ENCODE data around the gene EEF2K.
A peak's percentile ranks its signal among the peaks of the same experiment; 100 is the strongest.

The EEF2K gene

DNA sequence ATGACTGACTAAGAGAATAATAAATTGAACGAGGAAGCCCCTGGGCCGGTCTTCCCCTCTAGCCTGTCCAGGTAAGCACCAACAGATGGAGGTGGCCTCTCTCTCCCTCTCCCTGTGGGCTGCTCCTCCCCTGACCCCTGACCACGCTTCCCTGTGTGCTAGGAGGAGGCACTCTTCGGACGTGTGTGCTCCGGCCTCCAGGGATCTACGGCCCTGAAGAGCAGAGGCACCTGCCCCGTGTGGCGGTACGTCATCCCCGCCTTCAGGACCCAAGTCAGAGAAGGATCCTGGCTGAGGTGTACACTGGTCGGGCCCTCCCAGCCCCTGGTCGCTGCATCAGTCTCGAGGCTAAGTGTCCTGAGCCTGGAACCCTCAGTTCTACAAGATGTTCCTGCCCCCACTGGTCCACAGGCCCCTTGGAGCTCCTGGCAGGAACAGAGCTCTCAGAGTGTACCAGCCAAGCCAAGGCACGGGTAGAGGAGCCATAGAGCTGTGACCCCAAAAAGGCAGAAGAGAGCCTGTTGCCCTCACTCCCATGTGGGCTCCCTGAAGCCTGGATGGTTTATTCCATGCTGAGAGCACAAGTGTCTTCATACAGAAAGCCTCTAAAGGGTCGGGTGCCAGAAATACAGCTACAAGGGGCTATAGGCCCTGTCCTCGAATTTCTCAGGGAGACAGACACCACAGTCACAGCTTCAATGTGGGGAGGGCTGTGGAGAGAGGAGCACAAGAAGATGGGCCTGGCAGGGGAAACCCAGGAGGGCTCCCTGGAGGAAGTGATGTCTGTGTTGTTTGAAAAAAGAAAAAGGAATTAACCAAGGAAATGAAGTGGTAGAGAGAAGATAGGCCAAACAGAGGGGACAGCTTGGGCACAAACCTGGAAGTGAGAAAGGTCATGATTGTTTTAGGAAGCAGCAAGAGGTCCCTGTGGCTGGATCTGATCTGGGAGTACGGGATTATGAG lies 27.8 kb upstream of the EEF2K start:
- Histone ChIP-seq H3K9me3 (ENCODE audit: control insufficient read depth, low read length) (no peaks in the 10 kb centered on the region), H3K9ac (ENCODE audit: low read length) (no peak overlapping the region), H3K4me3 (ENCODE audit: low read length) (no peak overlapping the region), H3K27me3 (replicated peaks; ENCODE audit: control insufficient read depth, insufficient read depth, low read length) (peaks cover 31% of the 10 kb centered on the region), H3K4me1 (ENCODE audit: control insufficient read depth, insufficient read depth, low read length) (no peaks in the 10 kb centered on the region), H3K36me3 (ENCODE audit: control insufficient read depth, insufficient read depth, low read length, severe bottlenecking) (no peaks in the 10 kb centered on the region)
- no peak for DNase-seq (ENCODE audit: low read depth)

DNA sequence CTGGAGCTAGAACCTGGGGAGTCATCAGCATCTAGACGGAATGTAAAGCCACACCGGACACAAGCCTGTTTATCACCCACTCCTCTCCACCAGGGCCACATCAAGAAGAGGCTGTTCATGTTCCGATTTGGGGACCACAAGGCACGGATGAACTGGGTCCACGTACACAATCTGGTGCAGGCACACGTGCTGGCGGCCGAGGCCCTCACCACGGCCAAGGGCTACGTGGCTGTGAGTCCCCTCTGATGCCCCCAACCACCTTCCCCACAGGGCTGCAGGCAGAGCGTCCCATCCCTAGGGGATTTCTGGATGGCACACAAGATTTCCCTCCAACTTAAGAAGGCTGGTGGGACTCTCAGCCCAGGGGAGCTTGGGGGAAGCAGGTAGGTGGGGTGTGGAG lies 24.7 kb upstream of the EEF2K start:
- Histone ChIP-seq H3K9me3 (ENCODE audit: control insufficient read depth, low read length) (no peaks in the 10 kb centered on the region), H3K4me1 (ENCODE audit: control insufficient read depth, insufficient read depth, low read length) (no peaks in the 10 kb centered on the region), H3K4me3 (ENCODE audit: low read length) (no peak overlapping the region), H3K9ac (ENCODE audit: low read length) (no peak overlapping the region), H3K36me3 (ENCODE audit: control insufficient read depth, insufficient read depth, low read length, severe bottlenecking) (no peaks in the 10 kb centered on the region), H3K27me3 (replicated peaks; ENCODE audit: control insufficient read depth, insufficient read depth, low read length) (peaks cover 31% of the 10 kb centered on the region)
- DNase-seq (ENCODE audit: low read depth) = no peak

DNA sequence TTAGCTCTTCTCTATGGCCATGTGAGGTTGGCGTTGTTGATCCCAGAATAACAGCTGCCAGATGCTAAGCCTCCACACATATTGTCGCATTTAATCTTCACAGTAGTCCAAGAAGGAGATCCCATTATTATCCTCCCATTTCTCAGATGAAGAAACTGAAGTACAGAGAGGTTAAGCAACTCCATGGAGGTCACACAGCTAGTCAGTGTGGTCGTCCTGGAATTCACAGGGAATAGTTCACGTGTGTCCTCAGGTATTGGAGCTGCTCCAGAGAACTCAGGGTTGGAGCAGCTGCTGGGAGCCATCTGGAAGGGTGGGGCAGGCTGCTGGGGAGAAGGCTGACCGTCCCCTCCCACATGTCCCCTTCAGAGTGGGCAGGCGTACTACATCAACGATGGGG lies 24.2 kb upstream of the EEF2K start:
- Histone ChIP-seq H3K9ac (ENCODE audit: low read length) (no peak overlapping the region), H3K4me1 (ENCODE audit: control insufficient read depth, insufficient read depth, low read length) (no peaks in the 10 kb centered on the region), H3K9me3 (ENCODE audit: control insufficient read depth, low read length) (no peaks in the 10 kb centered on the region), H3K36me3 (ENCODE audit: control insufficient read depth, insufficient read depth, low read length, severe bottlenecking) (no peaks in the 10 kb centered on the region), H3K27me3 (replicated peaks; ENCODE audit: control insufficient read depth, insufficient read depth, low read length) (peaks cover 28% of the 10 kb centered on the region), H3K4me3 (ENCODE audit: low read length) (no peak overlapping the region)
- no peak for DNase-seq (ENCODE audit: low read depth)

DNA sequence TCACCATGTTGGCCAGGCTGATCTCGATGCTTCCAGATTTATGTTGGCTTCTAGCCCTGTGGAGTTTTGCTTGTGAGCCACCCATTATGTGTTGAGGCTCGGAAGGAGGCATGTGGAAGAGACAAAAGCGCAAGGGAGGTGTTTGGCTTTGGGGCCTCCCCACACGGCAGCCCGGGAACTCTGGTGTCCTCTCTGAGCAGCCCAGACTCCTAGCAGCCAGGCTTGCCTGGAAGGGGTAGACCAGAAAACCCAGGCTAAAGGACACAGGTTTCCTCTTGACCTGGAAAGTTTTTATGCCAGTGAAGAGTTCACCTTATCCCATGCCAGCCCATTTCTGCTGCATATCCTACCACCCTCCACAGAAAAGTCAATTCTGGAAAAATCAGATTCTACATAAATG lies 22.7 kb upstream of the EEF2K start:
- no peak for DNase-seq (ENCODE audit: low read depth)
- Histone ChIP-seq H3K27me3 (replicated peaks; ENCODE audit: control insufficient read depth, insufficient read depth, low read length) (peaks cover 22% of the 10 kb centered on the region), H3K36me3 (ENCODE audit: control insufficient read depth, insufficient read depth, low read length, severe bottlenecking) (no peaks in the 10 kb centered on the region), H3K9ac (ENCODE audit: low read length) (no peak overlapping the region), H3K4me3 (ENCODE audit: low read length) (no peak overlapping the region), H3K4me1 (ENCODE audit: control insufficient read depth, insufficient read depth, low read length) (peaks cover 2% of the 10 kb centered on the region), H3K9me3 (ENCODE audit: control insufficient read depth, low read length) (no peaks in the 10 kb centered on the region)

DNA sequence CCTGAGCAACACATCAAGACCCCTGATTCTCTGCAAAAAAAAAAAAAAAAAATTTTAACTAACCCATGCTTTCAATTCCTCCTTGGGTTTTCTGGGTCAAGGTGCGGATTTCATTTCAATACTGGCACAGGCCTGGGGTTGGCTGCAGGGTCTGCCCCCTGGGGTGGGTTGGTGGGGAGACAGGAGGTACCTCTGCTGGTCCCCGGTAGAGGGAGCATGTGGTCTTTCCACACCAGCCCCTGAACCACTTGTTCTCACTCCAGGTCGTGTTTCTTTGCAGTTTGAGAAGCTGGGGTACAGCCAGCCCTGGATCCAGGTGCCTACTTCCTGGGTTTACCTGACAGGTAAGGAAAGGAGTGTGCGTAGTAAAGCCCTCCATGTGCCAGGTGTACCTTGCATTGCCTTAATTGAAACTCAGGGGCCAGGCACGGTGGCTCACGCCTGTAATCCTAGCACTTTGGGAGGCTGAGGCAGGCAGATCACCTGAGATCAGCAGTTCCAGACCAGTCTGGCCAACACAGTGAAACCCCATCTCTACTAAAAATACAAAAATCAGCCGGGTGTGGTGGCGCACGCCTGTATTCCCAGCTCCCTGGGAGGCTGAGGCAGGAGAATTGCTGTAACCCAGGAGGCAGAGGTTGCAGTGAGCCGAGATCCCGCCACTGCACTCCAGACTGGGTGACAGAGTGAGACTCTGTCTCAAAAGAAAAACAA lies 22.0 kb upstream of the EEF2K start:
- no peaks in the 10 kb centered on the region for H3K36me3 ChIP-seq (ENCODE audit: control insufficient read depth, insufficient read depth, low read length, severe bottlenecking)
- H3K9ac ChIP-seq (ENCODE audit: low read length) = no peak overlapping the region
- H3K9me3 ChIP-seq (ENCODE audit: control insufficient read depth, low read length) = no peaks in the 10 kb centered on the region
- H3K4me3 ChIP-seq (ENCODE audit: low read length) = no peak overlapping the region
- peaks cover 9% of the 10 kb centered on the region for H3K4me1 ChIP-seq (ENCODE audit: control insufficient read depth, insufficient read depth, low read length)
- peaks cover 15% of the 10 kb centered on the region for H3K27me3 ChIP-seq (replicated peaks; ENCODE audit: control insufficient read depth, insufficient read depth, low read length)
- DNase-seq (ENCODE audit: low read depth) = no peak

DNA sequence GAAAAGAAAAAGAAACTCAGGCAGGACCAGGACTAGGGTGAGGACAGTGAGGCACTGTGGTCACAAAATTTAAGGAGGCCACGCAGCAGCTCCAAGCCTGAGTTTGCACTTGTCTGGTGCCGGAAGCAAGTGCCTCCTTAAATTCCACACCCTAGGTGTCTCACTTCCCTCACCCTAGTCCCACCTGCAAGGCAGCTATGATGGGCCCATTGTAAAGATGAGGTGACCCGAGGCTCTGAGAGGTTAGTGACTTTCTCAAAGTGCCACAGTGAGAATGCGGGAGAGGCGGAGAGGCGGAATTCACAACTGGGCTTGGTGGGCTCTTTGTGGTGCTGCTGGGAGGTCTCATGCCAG lies 21.5 kb upstream of the EEF2K start:
- H3K4me3 ChIP-seq (ENCODE audit: low read length) = no peak overlapping the region
- no peak overlapping the region for H3K9ac ChIP-seq (ENCODE audit: low read length)
- H3K27me3 ChIP-seq (replicated peaks; ENCODE audit: control insufficient read depth, insufficient read depth, low read length) = peaks cover 11% of the 10 kb centered on the region
- peaks cover 15% of the 10 kb centered on the region for H3K4me1 ChIP-seq (ENCODE audit: control insufficient read depth, insufficient read depth, low read length)
- no peaks in the 10 kb centered on the region for H3K9me3 ChIP-seq (ENCODE audit: control insufficient read depth, low read length)
- H3K36me3 ChIP-seq (ENCODE audit: control insufficient read depth, insufficient read depth, low read length, severe bottlenecking) = no peaks in the 10 kb centered on the region
- DNase-seq (ENCODE audit: low read depth) = no peak

DNA sequence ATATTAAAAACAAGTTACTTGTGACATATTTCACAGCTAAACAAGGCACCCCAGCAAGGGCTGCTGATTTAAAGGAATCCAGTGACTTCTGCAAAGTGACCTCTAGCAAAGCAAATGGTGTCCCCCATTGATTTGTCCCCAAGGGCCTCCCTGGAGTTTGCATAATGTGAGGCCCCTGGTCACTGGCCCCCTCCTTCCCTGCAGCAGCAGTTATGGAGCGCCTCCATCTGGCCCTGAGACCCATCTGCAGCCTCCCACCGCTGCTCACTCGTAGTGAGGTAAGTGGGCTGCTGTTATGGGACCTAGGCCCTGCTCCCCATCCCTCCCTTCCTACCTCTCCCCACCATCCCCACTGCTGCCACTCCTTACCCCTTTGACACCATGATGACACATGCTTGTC lies 19.6 kb upstream of the EEF2K start:
- H3K4me1 ChIP-seq (ENCODE audit: control insufficient read depth, insufficient read depth, low read length) = peaks cover 23% of the 10 kb centered on the region
- H3K9ac ChIP-seq (ENCODE audit: low read length) = no peak overlapping the region
- H3K9me3 ChIP-seq (ENCODE audit: control insufficient read depth, low read length) = no peaks in the 10 kb centered on the region
- H3K36me3 ChIP-seq (ENCODE audit: control insufficient read depth, insufficient read depth, low read length, severe bottlenecking) = no peaks in the 10 kb centered on the region
- DNase-seq (ENCODE audit: low read depth) = no peak
- peaks cover 6% of the 10 kb centered on the region for H3K27me3 ChIP-seq (replicated peaks; ENCODE audit: control insufficient read depth, insufficient read depth, low read length)
- H3K4me3 ChIP-seq (ENCODE audit: low read length) = no peak overlapping the region

DNA sequence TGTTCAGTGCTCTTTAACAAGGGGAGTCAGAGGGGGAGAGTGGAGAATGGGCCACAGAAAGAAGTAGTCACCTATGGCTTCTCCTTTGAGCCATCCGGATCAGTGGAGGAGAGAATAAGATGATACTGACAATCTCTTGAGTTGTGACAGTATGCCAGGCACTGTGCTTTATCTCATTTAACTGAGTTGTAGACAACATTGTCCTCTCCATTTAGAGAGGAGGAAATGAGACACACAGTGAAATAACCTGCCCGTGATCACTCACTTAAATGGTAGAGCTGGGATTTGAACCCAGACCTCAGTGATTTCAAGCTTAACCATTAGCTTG lies 17.8 kb upstream of the EEF2K start:
- Histone ChIP-seq H3K9me3 (ENCODE audit: control insufficient read depth, low read length) (no peaks in the 10 kb centered on the region), H3K9ac (ENCODE audit: low read length) (no peak overlapping the region), H3K4me3 (ENCODE audit: low read length) (no peak overlapping the region), H3K4me1 (ENCODE audit: control insufficient read depth, insufficient read depth, low read length) (peaks cover 33% of the 10 kb centered on the region), H3K27me3 (replicated peaks; ENCODE audit: control insufficient read depth, insufficient read depth, low read length) (no peaks in the 10 kb centered on the region), H3K36me3 (ENCODE audit: control insufficient read depth, insufficient read depth, low read length, severe bottlenecking) (no peaks in the 10 kb centered on the region)
- DNase-seq (ENCODE audit: low read depth) = no peak

DNA sequence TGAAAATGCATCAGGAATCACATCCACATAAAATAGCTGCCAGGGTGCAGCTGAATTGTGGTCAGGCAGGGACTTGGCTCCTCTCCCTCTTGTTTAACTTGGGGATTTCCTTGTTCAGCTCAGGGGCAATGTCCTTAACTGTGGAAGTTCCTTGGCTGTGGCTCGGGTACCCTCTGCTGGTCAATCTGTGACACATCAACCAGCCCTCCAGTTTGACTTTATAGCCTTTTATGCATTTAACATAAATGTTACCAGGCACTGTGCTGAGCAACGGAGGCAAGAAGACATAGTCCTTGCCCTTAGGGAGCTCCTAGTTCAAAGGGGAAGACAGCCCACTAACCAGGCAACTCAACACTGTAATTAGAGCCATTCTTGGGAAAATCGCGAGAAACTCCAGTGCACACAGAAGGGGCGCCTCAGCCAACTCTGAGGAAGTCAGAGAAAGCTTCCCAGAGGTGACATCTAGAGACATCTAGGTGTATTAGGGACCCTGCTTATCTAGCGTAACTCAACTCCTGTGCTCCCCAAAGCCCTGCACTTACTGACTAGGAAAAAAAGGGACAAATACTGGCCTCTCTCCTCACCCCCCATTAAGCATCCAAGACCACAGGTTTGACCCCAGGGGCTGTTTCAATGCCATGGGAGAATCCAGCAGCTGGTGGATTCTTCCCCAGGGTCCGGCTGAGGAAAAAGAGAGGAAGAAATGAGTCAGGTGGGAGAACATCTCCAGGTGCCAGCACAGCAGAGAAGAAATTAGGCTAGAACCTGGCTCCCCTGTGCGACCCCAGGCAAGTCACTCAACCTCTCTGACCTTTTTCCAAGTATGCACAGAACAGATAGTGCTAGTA lies 17.3 kb upstream of the EEF2K start:
- Histone ChIP-seq H3K4me1 (ENCODE audit: control insufficient read depth, insufficient read depth, low read length) (peaks cover 35% of the 10 kb centered on the region), H3K4me3 (ENCODE audit: low read length) (peak overlapping the region; percentile 82), H3K9me3 (ENCODE audit: control insufficient read depth, low read length) (no peaks in the 10 kb centered on the region), H3K36me3 (ENCODE audit: control insufficient read depth, insufficient read depth, low read length, severe bottlenecking) (no peaks in the 10 kb centered on the region), H3K27me3 (replicated peaks; ENCODE audit: control insufficient read depth, insufficient read depth, low read length) (no peaks in the 10 kb centered on the region), H3K9ac (ENCODE audit: low read length) (peak overlapping the region; percentile 79)
- peak; percentile 94 for DNase-seq (ENCODE audit: low read depth)

DNA sequence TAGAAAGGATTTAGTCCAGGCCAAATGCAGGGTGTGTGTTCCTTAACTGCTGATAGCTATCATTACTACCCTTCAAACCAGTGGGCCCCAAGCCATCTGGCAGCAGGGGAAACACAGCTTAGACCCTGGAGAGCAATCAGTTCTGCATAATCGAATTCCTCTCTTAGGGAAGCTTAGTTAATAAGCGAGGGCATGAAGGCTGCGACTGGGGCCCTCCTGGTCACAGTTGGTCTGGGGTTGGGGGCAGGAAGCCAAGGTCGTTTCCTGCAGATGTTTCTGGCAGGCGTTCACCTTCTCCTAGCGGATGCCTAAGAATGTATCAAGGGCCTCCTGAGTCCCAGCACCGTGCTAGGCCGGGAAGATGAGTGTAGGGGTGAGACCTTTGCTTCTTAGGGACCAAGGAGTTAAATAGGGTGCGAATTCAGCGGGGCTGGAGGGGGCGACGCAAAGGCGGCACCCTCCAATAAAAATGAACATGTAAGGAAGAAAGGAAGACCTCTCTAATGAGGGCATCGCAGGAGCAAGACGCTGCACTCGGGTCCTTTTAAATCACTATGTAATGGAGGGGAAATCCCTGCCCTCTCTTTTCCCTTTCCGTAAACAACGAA lies 16.5 kb upstream of the EEF2K start:
- H3K9ac ChIP-seq (ENCODE audit: low read length) = peak overlapping the region; percentile 79
- H3K27me3 ChIP-seq (replicated peaks; ENCODE audit: control insufficient read depth, insufficient read depth, low read length) = no peaks in the 10 kb centered on the region
- peak; percentile 15 for DNase-seq (ENCODE audit: low read depth)
- peaks cover 35% of the 10 kb centered on the region for H3K4me1 ChIP-seq (ENCODE audit: control insufficient read depth, insufficient read depth, low read length)
- no peaks in the 10 kb centered on the region for H3K36me3 ChIP-seq (ENCODE audit: control insufficient read depth, insufficient read depth, low read length, severe bottlenecking)
- no peaks in the 10 kb centered on the region for H3K9me3 ChIP-seq (ENCODE audit: control insufficient read depth, low read length)
- peak overlapping the region; percentile 82 for H3K4me3 ChIP-seq (ENCODE audit: low read length)

All from adipocyte (in vitro differentiated cells).